Left ventricle myocardium superior (tissue), 1 donor: ENCODE data around the gene UFSP1. TPM values are rescaled to one million over a fixed set of nuclear protein-coding genes. Genes with fewer than 3 reads are reported as not detected.

Experiments used
- microRNA-seq: library from miRNA; unstranded; fragments of <30 nt; microRNA quantifications from one replicate; pipeline ENCODE4 v1.2.0, GENCODE V29; 2020; ENCODE audit warnings: borderline number of aligned reads
- total RNA-seq: library from RNA; stranded (reverse); fragmentation: NEBNext Ultra II Directional; extraction: Animal tissue kit (Norgen Biotek cat#: 25700); gene quantifications from one replicate; pipeline ENCODE4 v1.2.1, GENCODE V29; 2021
- donor health status: DM: no; HTN: yes; CAD: no; lungs with severe emphysema.

The UFSP1 gene
- total RNA-seq, 1 donor from 2014 or later, result 1.9 TPM

Small RNA genes within 50 kb of the gene (microRNA-seq; reads per million reads assigned to microRNA genes)
- not detected for gene MIR6875

Other genes with a start within 250 kb of the UFSP1 start
- gene TFR2, start 248.2 kb downstream of the UFSP1 start, total RNA-seq, result not detected
- gene ACTL6B, start 233.3 kb downstream of the UFSP1 start, total RNA-seq, result not detected
- gene GNB2, start 216.0 kb downstream of the UFSP1 start, total RNA-seq, result 112 TPM
- gene GIGYF1, start 195.5 kb downstream of the UFSP1 start, total RNA-seq, result 29.4 TPM
- gene POP7, start 183.6 kb downstream of the UFSP1 start, total RNA-seq, result 30.0 TPM
- not detected for gene EPO, start 169.2 kb downstream of the UFSP1 start, total RNA-seq
- gene ZAN, start 156.1 kb downstream of the UFSP1 start, total RNA-seq, result not detected
- 22.7 TPM for gene EPHB4, start 62.2 kb downstream of the UFSP1 start, total RNA-seq
- gene SLC12A9, start 37.0 kb downstream of the UFSP1 start, total RNA-seq, result 9.0 TPM
- gene TRIP6, start 22.3 kb downstream of the UFSP1 start, total RNA-seq, result 13.6 TPM
- 63.2 TPM for gene SRRT, start 14.6 kb downstream of the UFSP1 start, total RNA-seq
- gene ACHE, start 6.2 kb upstream of the UFSP1 start, total RNA-seq, result 0.40 TPM
- 0.57 TPM for gene MUC3A, start 59.8 kb upstream of the UFSP1 start, total RNA-seq
- gene MUC12, start 79.8 kb upstream of the UFSP1 start, total RNA-seq, result not detected
- not detected for gene MUC17, start 130.4 kb upstream of the UFSP1 start, total RNA-seq
- 16.6 TPM for gene TRIM56, start 195.8 kb upstream of the UFSP1 start, total RNA-seq
- gene SERPINE1, start 237.4 kb upstream of the UFSP1 start, total RNA-seq, result 1.3 TPM